Amygdala (tissue), 56 donors: ENCODE data around the gene SCNN1A.
"Not testable (repeated sequence)": the region's sequence is repeated elsewhere in the genome, so short reads cannot be mapped to it uniquely, and the experiment has no call there.

ENCODE experiments used
- DNase-seq, 56 donors: peaks; one replicate each; lab custom pipeline; 2025; lab: John Stamatoyannopoulos, UW

Gene SCNN1A

DNA sequence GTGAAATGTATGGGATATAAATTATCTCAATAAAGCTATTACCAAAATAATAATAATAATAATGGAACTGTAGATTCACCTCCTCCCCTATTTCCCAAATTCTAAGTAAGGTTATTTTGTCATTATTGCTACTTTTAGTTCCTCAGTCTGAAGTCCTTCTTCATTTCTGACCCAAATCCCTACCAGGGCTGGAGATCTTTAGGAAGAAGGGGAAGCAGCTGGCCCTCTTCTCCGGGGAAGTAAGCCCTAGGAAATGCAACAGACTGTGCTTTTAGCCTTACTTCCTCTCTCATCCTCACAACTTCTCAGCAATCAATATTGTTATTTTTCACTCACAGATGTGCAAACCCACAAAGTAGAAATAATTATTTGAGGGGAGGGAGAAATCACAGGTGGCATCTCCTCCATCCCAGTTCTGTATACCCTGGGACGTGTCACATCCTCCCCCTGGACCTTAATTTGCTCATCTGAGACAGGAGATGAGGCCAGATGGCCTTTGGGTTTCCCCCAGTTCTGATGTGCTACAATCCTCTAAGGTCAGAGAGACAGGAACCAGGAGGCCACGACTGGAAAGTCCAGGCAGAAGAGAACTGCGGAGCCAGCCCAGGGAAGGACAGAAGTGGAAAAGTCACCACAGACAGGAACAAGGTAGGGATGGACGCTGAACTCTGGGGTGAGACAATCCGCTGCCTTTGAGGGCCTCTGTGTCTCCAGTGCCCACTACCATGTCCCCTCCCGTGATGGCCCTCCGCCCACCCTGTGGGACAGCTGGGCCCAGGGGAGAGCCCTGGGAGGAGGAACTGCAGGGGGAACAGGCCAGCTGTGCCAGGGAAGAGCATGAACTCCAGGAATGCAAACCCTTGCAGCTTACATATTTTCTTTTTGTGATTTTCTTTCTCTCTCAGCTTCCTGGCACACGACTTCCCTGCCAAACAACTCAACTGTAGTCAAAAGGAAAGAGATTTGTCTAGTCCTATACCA is 22.9 kb downstream of the SCNN1A start:
- peak in 1 of 56 donors; percentile 27 for DNase-seq

DNA sequence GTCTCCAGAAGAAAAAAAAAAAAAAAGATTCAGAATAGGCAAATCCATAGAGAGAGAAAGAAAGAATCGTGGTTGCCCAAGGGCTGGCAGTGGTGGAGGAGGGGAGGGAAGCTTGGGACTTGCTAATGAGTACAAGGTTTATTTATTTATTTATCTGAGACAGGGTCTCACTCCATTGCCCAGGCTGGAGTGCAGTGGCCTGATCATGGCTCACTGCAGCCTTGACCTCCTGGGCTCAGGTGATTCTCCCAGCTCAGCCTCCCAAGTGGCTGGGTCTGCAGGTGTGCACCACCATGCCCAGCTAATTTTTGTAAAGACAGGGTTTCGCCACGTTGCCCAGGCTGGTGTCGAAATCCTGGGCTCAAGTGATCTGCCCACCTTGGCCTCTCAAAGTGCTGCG is 23.7 kb downstream of the SCNN1A start:
- no peak for DNase-seq

- no peak for DNase-seq
Observed at GRCh38 chr12:6347367-6348338, 27.7 kb downstream of the SCNN1A start.

GRCh38 chr12:6346942-6347341 is 28.4 kb downstream of the SCNN1A start:
- DNase-seq: no peak

GRCh38 chr12:6346235-6346832 is 29.0 kb downstream of the SCNN1A start:
- no peak for DNase-seq

- no peak for DNase-seq
Observed at GRCh38 chr12:6345319-6346091, 29.9 kb downstream of the SCNN1A start.

GRCh38 chr12:6344101-6344660 is 31.2 kb downstream of the SCNN1A start:
- DNase-seq: not testable (repeated sequence)

DNA sequence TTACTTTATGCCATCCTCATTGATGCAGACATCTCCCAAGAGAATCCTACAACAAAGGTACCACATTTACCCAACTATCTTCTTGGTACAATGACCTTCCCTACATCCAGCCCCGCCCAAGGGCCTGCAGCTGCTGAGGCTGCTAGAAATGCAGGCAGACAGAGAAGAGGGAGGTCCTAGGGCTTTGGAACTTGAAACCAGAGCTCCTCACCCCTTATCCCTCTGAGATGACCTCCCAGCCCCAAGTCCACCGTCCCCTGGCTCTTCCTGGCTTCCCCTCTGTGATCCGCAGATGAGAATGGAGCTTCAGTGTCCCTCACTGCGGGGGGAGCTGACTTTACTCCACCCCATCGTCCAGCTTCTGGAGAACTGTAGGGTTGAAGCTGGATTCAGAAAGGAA is 31.8 kb downstream of the SCNN1A start:
- no peak for DNase-seq

- no peak for DNase-seq
Observed at GRCh38 chr12:6342140-6342889, 33.0 kb downstream of the SCNN1A start.

DNA sequence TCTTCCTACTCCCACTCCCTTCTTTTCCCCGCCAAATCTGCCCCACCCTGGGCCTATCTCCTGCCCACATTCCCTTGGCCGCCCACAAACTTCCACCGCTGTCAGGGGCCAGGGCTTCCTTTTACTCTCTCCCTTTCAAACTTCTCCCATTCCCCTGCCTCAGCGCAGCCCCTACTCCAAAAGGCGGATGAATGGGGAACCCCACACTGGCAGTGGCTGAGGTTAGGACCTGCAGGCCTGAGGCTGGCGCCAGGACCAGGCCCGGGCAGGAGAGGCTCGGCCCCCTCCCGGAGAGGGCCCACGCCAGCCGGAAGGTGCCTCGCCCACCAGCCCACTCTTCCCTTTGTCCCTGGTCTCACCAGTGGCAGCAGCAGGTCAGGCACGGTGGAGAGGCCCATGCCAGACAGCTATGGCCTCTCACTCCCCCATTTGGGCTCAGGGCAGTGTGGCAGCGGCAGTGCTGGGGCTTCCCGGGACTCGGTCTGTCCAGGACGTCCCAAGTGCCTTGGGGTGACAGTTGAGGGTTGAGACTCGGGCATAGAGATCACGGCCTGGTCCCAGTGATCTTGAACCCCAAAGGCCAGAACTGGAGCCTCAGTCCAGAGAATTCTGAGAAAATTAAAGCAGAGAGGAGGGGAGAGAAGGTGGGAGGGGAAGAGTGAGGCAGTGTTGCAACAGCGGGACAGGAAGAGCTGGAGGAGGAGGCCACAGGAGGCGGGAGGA is 33.8 kb downstream of the SCNN1A start, which contains the start of gene TNFRSF1A:
TNFRSF1A (minus strand) TSS at position 660 of the 723 bp plus-strand sequence; CDS start at position 398, 262 bp downstream.
- peak in 17 of 56 donors; percentile 22 to 54 (median 39) for DNase-seq

GRCh38 chr12:6340745-6341416 is 34.5 kb downstream of the SCNN1A start:
- no peak for DNase-seq

DNA sequence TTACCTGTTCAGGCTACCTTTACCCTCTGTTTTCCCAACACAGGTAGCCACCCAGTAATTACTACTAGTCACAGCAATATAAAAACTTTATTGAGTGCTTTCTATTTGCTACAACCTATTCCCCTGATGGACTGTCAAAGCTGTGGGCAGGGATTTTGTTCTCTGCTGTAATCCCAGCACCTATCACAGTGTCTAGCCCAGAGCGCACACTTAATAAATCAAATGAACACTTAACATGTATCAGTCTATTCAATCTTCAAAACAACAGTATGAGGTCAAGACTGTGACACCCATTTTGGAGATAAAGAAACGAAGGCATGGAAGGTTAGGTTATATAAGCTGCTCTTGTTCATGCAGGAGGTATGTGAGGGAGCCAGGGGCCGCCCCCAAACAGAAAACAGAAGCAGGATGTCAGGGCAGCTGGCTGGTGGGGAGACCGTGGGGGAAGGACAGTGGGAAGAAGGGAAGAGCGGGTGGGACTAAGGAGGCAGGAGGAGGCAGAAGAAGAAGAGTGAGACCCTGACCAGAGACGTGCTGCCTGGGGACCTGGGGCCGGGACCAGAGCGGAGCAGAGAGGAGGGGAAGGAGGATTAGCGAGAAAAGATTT is 35.2 kb downstream of the SCNN1A start:
- no peak for DNase-seq

- DNase-seq: no peak
Observed at GRCh38 chr12:6338955-6339354, 36.4 kb downstream of the SCNN1A start.

- DNase-seq: not testable (repeated sequence)
Observed at GRCh38 chr12:6338536-6338935, 36.8 kb downstream of the SCNN1A start.

- DNase-seq: no peak
Observed at GRCh38 chr12:6337958-6338433, 37.4 kb downstream of the SCNN1A start.
